Lower lobe of right lung (tissue), 2 donors: Measurements from ENCODE around the gene TNC. TPM values are rescaled to one million over a fixed set of nuclear protein-coding genes. Genes with fewer than 3 reads are reported as not detected.

Source experiments
- ATAC-seq, 2 donors: fragments of 200-7000 bp; cut with Tn5 transposase; one replicate each; pipeline ENCODE4 v1.9.1; 2020 to 2022; ENCODE audit warnings: mild to moderate bottlenecking in 2 of 2, moderate library complexity in 2 of 2
- DNase-seq: peaks from one replicate; pipeline ENCODE4 v3.0.0-alpha.2; 2020
- H3K27ac ChIP-seq: fragments of 200-600 bp; one replicate; pipeline ENCODE4 v1.8.0; 2022
- H3K27me3 ChIP-seq: fragments of 200-600 bp; one replicate; pipeline ENCODE4 v1.8.0; 2022; ENCODE audit warnings: low read depth
- H3K36me3 ChIP-seq: fragments of 200-600 bp; one replicate; pipeline ENCODE4 v1.8.0; 2022; ENCODE audit warnings: mild to moderate bottlenecking
- H3K4me1 ChIP-seq: fragments of 200-600 bp; one replicate; pipeline ENCODE4 v1.8.0; 2022
- H3K4me3 ChIP-seq: fragments of 200-600 bp; one replicate; pipeline ENCODE4 v1.8.0; 2022; ENCODE audit warnings: mild to moderate bottlenecking
- H3K9me3 ChIP-seq: fragments of 200-600 bp; one replicate; pipeline ENCODE4 v1.8.0; 2022
- CTCF ChIP-seq: fragments of 200-600 bp; IDR thresholded peaks from one replicate; pipeline ENCODE4 v1.8.0; 2022; ENCODE audit warnings: antibody characterized with exemption, mild to moderate bottlenecking
- intact Hi-C: fragments of 100-400 bp; cut with DNase I; formaldehyde crosslinking; loops from one replicate; pipeline ENCODE4 v1.11.0; 2022
- long read RNA-seq: library from polyadenylated mRNA; unstranded; transcript quantifications from one replicate; pipeline ENCODE4 v2.0.0, GENCODE V29; 2021
- total RNA-seq: library from RNA; stranded (reverse); fragmentation: NEBNext Ultra II Directional; extraction: Animal tissue kit (Norgen Biotek cat#: 25700); gene quantifications from one replicate; pipeline ENCODE4 v1.2.1, GENCODE V29; 2021
- donor health status: DM: no; HTN: yes; CAD: no; lungs with severe emphysema.

Gene TNC
- total RNA-seq = 18.5 TPM
- long read RNA-seq, full-length matches to known transcripts = 1 of 22 reads
- long read RNA-seq, partial matches to known transcripts = 8 of 22 reads
- long read RNA-seq, other reads (novel, unspliced or antisense) = 13 of 22 reads

- Histone ChIP-seq H3K4me1 (peaks cover 19% of the 10 kb centered on the region), H3K9me3 (no peaks in the 10 kb centered on the region), H3K27ac (peak within 1 kb of the TSS; percentile 71), H3K36me3 (no peaks in the 10 kb centered on the region), H3K4me3 (peak within 1 kb of the TSS; percentile 45), H3K27me3 (peaks cover 32% of the 10 kb centered on the region)
- DNase-seq (peak; percentile 58), ATAC-seq (peak; percentile 75 to 80)
- intact Hi-C loops = no loop called here
- TF ChIP-seq CTCF = no peak
These were observed at the start of gene TNC for GRCh38 chr9:115117999-115118878. TSS of gene TNC (minus strand) at chr9:115118157. CDS start at chr9:115091018, 27,139 bp downstream.

- ATAC-seq = no peak
- TF ChIP-seq CTCF = no peak
These were observed 49.2 kb upstream of the TNC start for GRCh38 chr9:115167175-115167574.

GRCh38 chr9:115165233-115165632 lies 47.3 kb upstream of the TNC start:
- no peaks in the 10 kb centered on the region for H3K4me1 ChIP-seq
- H3K36me3 ChIP-seq = no peaks in the 10 kb centered on the region
- H3K4me3 ChIP-seq = no peak overlapping the region
- no peaks in the 10 kb centered on the region for H3K9me3 ChIP-seq
- intact Hi-C loops = no loop called here
- H3K27me3 ChIP-seq = no peaks in the 10 kb centered on the region
- H3K27ac ChIP-seq = no peak overlapping the region
- no peak for TF ChIP-seq CTCF
- ATAC-seq = no peak
- no peak for DNase-seq

More at GRCh38 chr9:115167175-115167574, 49.2 kb upstream of the TNC start:
- Histone ChIP-seq H3K4me3 (no peak overlapping the region), H3K9me3 (no peaks in the 10 kb centered on the region), H3K27me3 (no peaks in the 10 kb centered on the region), H3K27ac (no peak overlapping the region), H3K4me1 (no peaks in the 10 kb centered on the region), H3K36me3 (no peaks in the 10 kb centered on the region)
- intact Hi-C loops = no loop called here
- no peak for DNase-seq

- no peaks in the 10 kb centered on the region for H3K9me3 ChIP-seq
- no peaks in the 10 kb centered on the region for H3K4me1 ChIP-seq
- DNase-seq (no peak), ATAC-seq (peak in 1 of 2 donors; percentile 23)
- H3K27me3 ChIP-seq = no peaks in the 10 kb centered on the region
- no peak overlapping the region for H3K27ac ChIP-seq
- H3K36me3 ChIP-seq = no peaks in the 10 kb centered on the region
- H3K4me3 ChIP-seq = no peak overlapping the region
- intact Hi-C loops = no loop called here
- no peak for TF ChIP-seq CTCF
These were observed 46.6 kb upstream of the TNC start for GRCh38 chr9:115164511-115164974.

GRCh38 chr9:115162946-115163345 lies 45.0 kb upstream of the TNC start:
- H3K4me1 ChIP-seq = no peaks in the 10 kb centered on the region
- H3K4me3 ChIP-seq = no peak overlapping the region
- TF ChIP-seq CTCF = no peak
- H3K27ac ChIP-seq = no peak overlapping the region
- H3K9me3 ChIP-seq = no peaks in the 10 kb centered on the region
- ATAC-seq (no peak), DNase-seq (no peak)
- intact Hi-C loops = no loop called here
- no peaks in the 10 kb centered on the region for H3K27me3 ChIP-seq
- H3K36me3 ChIP-seq = no peaks in the 10 kb centered on the region
